PC-9 (cell line): ENCODE measurements around the gene PAGR1. TPM values are rescaled to one million over a fixed set of nuclear protein-coding genes. Genes with fewer than 3 reads are reported as not detected.

Experiments used
- BruUV-seq: library from RNA; stranded (reverse); fragments of 400-500 nt; replicated peaks from 2 replicates; lab custom pipeline; 2021; lab: Mats Ljungman, UMichigan
- CTCF ChIA-PET: fragments of 300-600 bp; sonication (Branson Sonifier 250); formaldehyde crosslinking; loops from one replicate; lab custom pipeline; 2022; ENCODE audit warnings: antibody characterized with exemption; lab: Charles Lee
- POLR2A ChIA-PET: fragments of 300-600 bp; sonication (Branson Sonifier 250); formaldehyde crosslinking; loops from one replicate; lab custom pipeline; 2022; ENCODE audit warnings: antibody characterized with exemption; ENCODE audit not compliant: unreplicated experiment; lab: Charles Lee
- DNase-seq, 2 experiments: peaks; one replicate each; pipeline versions ENCODE4 v3.0.0 to v3.0.0-alpha.2; 2015 to 2022; ENCODE audit warnings: mixed read lengths in 1 of 2
- H2AFZ ChIP-seq: fragments of 200-600 bp; sonication (generic); 2 replicates; pipeline ENCODE4 v1.8.1; 2017; ENCODE audit warnings: antibody characterized with exemption
- H3F3A ChIP-seq: fragments of 200-600 bp; sonication (generic); 2 replicates; pipeline ENCODE4 v1.8.1; 2017; ENCODE audit warnings: antibody characterized with exemption, mild to moderate bottlenecking, low read depth; ENCODE audit not compliant: insufficient read depth
- H3K27ac ChIP-seq: fragments of 200-600 bp; sonication (generic); 2 replicates; pipeline ENCODE4 v1.6.1; 2016; ENCODE audit warnings: mixed run types
- H3K27me3 ChIP-seq: fragments of 200-600 bp; sonication (generic); 2 replicates; pipeline ENCODE4 v1.6.1; 2016; ENCODE audit warnings: low read depth, mixed run types; ENCODE audit not compliant: insufficient read depth
- H3K36me3 ChIP-seq: fragments of 200-600 bp; sonication (generic); 2 replicates; pipeline ENCODE4 v1.6.1; 2016; ENCODE audit warnings: low read depth, mixed run types
- H3K4me1 ChIP-seq: fragments of 200-600 bp; sonication (generic); replicated peaks from 2 replicates; pipeline ENCODE4 v1.6.1; 2016; ENCODE audit warnings: mixed run types; ENCODE audit not compliant: insufficient read depth
- H3K4me2 ChIP-seq: fragments of 200-600 bp; sonication (generic); 2 replicates; pipeline ENCODE4 v1.6.1; 2017; ENCODE audit warnings: mixed run types
- H3K4me3 ChIP-seq: fragments of 200-600 bp; sonication (generic); 2 replicates; pipeline ENCODE4 v1.6.1; 2016; ENCODE audit warnings: mixed run types
- H3K79me2 ChIP-seq: fragments of 200-600 bp; sonication (generic); 2 replicates; pipeline ENCODE4 v1.6.1; 2017; ENCODE audit warnings: low read depth, mixed run types
- H3K9me2 ChIP-seq: fragments of 200-600 bp; sonication (generic); 2 replicates; pipeline ENCODE4 v1.8.1; 2017; ENCODE audit warnings: mild to moderate bottlenecking; ENCODE audit not compliant: insufficient read depth
- H3K9me3 ChIP-seq: fragments of 200-600 bp; sonication (generic); 2 replicates; pipeline ENCODE4 v1.8.1; 2016; ENCODE audit warnings: low read depth; ENCODE audit not compliant: insufficient read depth
- H4K20me1 ChIP-seq: fragments of 200-600 bp; sonication (generic); 2 replicates; pipeline ENCODE4 v1.8.1; 2017; ENCODE audit not compliant: insufficient read depth
- EZH2 ChIP-seq: fragments of 200-600 bp; sonication (generic); IDR thresholded peaks from 2 replicates; pipeline ENCODE4 v1.8.0; 2017; ENCODE audit warnings: antibody characterized with exemption, low read depth
- intact Hi-C: fragments of 100-400 bp; cut with micrococcal nuclease; formaldehyde crosslinking; loops from one replicate; pipeline ENCODE4 v1.10.0; 2022; ENCODE audit not compliant: unreplicated experiment
- total RNA-seq: library from RNA; stranded (reverse); gene quantifications from 2 replicates; pipeline ENCODE4 v1.2.3, GENCODE V29; 2021
- TF ChIP-seq, protein P1 (sequence below): fragments of 200-600 bp; sonication (generic); conservative IDR thresholded peaks from 2 replicates; pipeline ENCODE4 v1.6.1; 2017; ENCODE audit warnings: mixed run types, antibody characterized with exemption, mild to moderate bottlenecking, moderate library complexity

Gene PAGR1
- total RNA-seq, 1 experiment from 2014 or later: 27.5 TPM

DNA sequence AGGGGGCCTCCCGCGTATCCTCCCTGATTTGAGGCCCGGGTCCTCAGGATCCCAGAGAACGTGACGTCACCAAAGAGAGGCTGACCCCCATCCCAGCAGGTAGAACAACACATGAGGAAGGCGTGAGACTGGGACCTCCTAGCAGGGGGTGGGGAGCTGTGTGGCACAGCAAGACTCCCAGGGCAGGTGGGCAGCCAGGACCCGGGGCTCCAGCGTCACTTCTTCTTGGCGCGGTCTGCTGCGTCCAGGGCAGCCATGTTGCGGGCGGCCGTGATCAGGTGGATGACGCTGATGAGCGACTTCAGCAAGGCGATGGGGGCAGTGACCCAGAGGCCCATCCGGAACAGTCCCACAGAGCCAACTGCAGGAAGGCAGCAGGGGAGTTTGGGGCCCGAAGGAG, 43.0 kb downstream of the PAGR1 start:
- H3K27ac ChIP-seq: no peak overlapping the region
- no TSS peak for BruUV-seq
- intact Hi-C loops: no loop called here
- H3K27me3 ChIP-seq: no peaks in the 10 kb centered on the region
- no peak overlapping the region for H2AFZ ChIP-seq
- CTCF ChIA-PET: no interaction called here
- POLR2A ChIA-PET: no interaction called here
- H3K4me1 ChIP-seq: peaks cover 10% of the 10 kb centered on the region
- H3K9me3 ChIP-seq: no peaks in the 10 kb centered on the region
- no peaks in the 10 kb centered on the region for H3K36me3 ChIP-seq
- no peaks in the 10 kb centered on the region for H3K9me2 ChIP-seq
- DNase-seq: no peak
- no peaks in the 10 kb centered on the region for H3F3A ChIP-seq
- no peak overlapping the region for H3K4me3 ChIP-seq
- H3K79me2 ChIP-seq: peaks cover 14% of the 10 kb centered on the region
- no peak for TF ChIP-seq EZH2
- TF ChIP-seq, protein P1, sequence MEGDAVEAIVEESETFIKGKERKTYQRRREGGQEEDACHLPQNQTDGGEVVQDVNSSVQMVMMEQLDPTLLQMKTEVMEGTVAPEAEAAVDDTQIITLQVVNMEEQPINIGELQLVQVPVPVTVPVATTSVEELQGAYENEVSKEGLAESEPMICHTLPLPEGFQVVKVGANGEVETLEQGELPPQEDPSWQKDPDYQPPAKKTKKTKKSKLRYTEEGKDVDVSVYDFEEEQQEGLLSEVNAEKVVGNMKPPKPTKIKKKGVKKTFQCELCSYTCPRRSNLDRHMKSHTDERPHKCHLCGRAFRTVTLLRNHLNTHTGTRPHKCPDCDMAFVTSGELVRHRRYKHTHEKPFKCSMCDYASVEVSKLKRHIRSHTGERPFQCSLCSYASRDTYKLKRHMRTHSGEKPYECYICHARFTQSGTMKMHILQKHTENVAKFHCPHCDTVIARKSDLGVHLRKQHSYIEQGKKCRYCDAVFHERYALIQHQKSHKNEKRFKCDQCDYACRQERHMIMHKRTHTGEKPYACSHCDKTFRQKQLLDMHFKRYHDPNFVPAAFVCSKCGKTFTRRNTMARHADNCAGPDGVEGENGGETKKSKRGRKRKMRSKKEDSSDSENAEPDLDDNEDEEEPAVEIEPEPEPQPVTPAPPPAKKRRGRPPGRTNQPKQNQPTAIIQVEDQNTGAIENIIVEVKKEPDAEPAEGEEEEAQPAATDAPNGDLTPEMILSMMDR: no peak
- no peaks in the 10 kb centered on the region for H4K20me1 ChIP-seq
- no peak overlapping the region for H3K4me2 ChIP-seq

GRCh38 chr16:29860218-29860617, 44.3 kb downstream of the PAGR1 start:
- Histone ChIP-seq H3K79me2 (peaks cover 14% of the 10 kb centered on the region), H3K27me3 (no peaks in the 10 kb centered on the region), H3K9me2 (no peaks in the 10 kb centered on the region), H3K36me3 (no peaks in the 10 kb centered on the region), H3F3A (no peaks in the 10 kb centered on the region), H2AFZ (no peak overlapping the region), H3K4me3 (no peak overlapping the region), H3K4me2 (no peak overlapping the region), H3K27ac (no peak overlapping the region), H4K20me1 (no peaks in the 10 kb centered on the region), H3K9me3 (no peaks in the 10 kb centered on the region), H3K4me1 (peaks cover 10% of the 10 kb centered on the region)
- TF ChIP-seq EZH2: no peak
- TF ChIP-seq, protein P1: no peak
- no peak for DNase-seq
- no TSS peak for BruUV-seq
- intact Hi-C loops: loop anchor here (5.0 kb wide), 1 partner anchor 37 kb away; the partner anchor contains the start of gene SEZ6L2
- CTCF ChIA-PET: no interaction called here
- POLR2A ChIA-PET: no interaction called here

DNA sequence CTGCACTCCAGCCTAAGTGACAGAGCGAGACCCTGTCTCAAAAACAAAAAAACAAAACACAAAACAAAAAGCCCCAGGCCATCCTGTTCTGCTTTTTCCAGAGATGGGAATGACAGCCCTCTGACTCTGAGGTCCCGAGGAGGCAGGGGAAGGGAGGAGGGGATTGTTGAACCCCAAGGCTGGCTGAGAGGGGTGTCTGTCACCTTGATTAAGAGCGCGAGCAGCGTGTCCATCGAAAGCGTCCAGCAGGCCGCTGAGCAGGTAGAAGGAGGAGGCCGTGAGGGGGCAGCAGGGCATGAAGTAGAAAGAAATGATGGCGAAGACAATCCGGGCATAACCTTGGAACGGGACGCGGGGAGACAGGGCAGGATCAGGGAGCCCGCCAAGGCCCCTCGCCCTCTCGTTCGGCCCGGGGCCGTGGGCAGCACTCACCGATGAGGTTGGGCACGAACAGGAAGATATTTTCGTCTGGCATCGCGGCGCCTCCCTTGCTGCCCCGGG, 46.5 kb downstream of the PAGR1 start:
- peak overlapping the region; percentile 92 for H2AFZ ChIP-seq
- H3F3A ChIP-seq: no peaks in the 10 kb centered on the region
- H3K4me3 ChIP-seq: peak overlapping the region; percentile 78
- intact Hi-C loops: loop anchor here (2.0 to 5.0 kb wide), 5 partner anchors 35 to 162 kb away; partner anchors contain the start of genes INO80E, MVP and SEZ6L2
- H3K4me2 ChIP-seq: peak overlapping the region; percentile 97
- H3K4me1 ChIP-seq: peaks cover 10% of the 10 kb centered on the region
- ChIA-PET POLR2A (interaction anchor here (0.6 to 1.0 kb wide), 2 partner anchors 76 to 111 kb away, joined by 4 read pairs; no protein-coding TSS in a partner anchor), CTCF (interaction anchor here (0.9 kb wide), 1 partner anchor 14 kb away, joined by 5 read pairs; no protein-coding TSS in a partner anchor)
- H3K9me3 ChIP-seq: no peaks in the 10 kb centered on the region
- H4K20me1 ChIP-seq: no peaks in the 10 kb centered on the region
- peaks cover 14% of the 10 kb centered on the region for H3K79me2 ChIP-seq
- BruUV-seq: no TSS peak
- peak in 1 of 2 experiments; percentile 48 for DNase-seq
- no peaks in the 10 kb centered on the region for H3K9me2 ChIP-seq
- H3K36me3 ChIP-seq: no peaks in the 10 kb centered on the region
- no peak for TF ChIP-seq EZH2
- TF ChIP-seq, protein P1: peak; percentile 44; the same call in 1 of the 2 replicates
- H3K27ac ChIP-seq: no peak overlapping the region
- H3K27me3 ChIP-seq: no peaks in the 10 kb centered on the region
